GM12801 (cell line): ENCODE data around the gene MAGIX.

Experiments
- TF ChIP-seq, protein P1 (sequence below): IDR thresholded peaks from one replicate; pipeline ENCODE4 v1.5.1; 2011; ENCODE audit warnings: control low read depth; ENCODE audit not compliant: insufficient read length; ENCODE audit errors: extremely low read depth

Gene MAGIX

DNA sequence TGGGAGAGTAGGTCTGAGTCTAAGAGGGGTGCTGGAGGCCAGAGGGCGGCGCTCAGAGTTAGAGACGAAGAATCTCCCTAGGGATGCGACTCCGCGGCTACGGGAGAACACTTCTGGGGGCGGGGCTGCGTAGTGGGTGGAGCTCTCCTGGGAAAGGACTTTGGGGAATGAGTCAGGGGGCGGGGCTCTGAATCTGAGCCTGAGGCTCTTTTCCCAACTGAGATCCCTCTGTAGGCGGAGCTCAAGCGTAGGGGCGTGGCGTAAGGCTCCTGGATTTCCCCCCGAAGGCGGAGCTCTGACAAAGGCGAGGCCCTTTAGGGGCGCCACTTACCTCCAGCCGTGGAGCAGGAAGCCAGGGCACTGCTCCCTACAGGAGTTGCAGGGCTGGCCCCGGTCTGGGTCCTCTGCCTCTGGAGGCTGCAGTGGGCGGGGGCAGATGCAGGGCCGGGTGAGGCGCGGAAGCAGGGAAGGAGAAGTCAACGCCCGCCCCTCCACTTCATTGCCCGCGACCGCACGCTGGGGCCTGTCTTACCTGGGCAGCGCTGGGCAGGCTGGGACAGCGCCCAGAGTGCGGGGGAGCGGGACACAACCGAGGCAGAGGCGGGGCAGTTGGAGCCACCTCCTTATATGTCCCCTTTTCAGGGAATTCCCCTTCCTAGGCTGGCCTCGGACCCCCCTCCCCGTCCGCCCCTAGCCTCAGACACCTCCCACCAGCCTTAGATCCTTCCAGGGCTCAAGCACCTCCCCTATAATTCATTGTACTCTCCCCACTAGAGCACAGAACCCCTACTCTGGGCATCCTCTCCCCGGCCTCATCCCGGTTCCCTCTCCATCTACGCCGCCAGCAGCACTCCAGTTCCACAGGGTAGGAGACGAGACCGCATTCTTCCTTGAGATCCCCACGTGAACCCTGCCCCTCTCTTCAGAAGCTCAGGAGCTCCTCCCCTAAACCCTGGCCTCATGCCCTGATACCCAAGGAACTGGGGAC lies 22.0 kb downstream of the MAGIX start:
- TF ChIP-seq, protein P1, sequence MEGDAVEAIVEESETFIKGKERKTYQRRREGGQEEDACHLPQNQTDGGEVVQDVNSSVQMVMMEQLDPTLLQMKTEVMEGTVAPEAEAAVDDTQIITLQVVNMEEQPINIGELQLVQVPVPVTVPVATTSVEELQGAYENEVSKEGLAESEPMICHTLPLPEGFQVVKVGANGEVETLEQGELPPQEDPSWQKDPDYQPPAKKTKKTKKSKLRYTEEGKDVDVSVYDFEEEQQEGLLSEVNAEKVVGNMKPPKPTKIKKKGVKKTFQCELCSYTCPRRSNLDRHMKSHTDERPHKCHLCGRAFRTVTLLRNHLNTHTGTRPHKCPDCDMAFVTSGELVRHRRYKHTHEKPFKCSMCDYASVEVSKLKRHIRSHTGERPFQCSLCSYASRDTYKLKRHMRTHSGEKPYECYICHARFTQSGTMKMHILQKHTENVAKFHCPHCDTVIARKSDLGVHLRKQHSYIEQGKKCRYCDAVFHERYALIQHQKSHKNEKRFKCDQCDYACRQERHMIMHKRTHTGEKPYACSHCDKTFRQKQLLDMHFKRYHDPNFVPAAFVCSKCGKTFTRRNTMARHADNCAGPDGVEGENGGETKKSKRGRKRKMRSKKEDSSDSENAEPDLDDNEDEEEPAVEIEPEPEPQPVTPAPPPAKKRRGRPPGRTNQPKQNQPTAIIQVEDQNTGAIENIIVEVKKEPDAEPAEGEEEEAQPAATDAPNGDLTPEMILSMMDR, result no peak

DNA sequence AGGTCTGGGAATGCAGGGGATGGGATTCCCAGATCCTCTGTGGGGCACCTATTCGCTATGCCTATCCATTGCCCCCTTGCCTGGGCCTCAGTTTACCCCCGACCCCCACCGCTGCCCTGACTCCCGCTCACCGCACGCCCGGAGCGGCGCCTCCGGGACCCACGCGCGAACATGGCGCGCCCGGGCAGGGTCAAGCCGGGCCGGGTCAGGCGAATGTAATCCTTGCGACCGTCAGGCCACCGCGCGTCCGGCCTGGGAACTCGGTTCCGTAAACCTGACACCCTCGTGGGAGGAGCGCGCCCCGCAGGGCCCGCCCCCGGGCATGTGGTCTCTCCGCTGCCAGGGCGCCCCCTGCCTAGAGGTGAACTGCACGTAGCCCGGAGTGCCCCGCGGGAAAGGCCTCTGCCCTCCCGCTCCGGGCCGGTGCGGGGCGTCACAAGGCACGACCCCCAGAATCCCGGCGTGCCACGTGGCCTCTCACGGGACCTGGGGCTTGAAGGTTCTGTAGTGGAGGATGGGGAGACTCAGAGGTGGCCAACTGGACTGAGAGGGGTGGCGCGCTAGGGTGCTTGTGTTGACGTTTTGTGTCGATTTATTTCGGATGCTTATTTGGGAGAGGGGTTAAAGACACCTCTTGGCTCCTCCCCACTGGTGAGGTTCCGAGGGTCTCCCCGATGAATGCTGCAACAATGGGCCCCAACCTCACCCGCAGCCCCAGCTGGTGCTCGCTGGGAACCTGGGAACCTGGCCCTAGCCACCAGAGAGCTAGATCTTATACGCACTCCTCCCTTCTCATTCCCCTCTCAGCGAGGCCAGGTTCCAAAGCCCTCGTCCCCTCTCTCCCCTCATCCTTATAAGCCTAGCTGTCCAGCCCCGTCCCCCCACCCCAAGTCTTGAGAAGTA lies 23.8 kb downstream of the MAGIX start, which contains the start of gene PRICKLE3:
TSS of gene PRICKLE3 (minus strand) at position 249 of the 903 bp plus-strand sequence. CDS start at position 173, 76 bp downstream.
- TF ChIP-seq, protein P1, result no peak

DNA sequence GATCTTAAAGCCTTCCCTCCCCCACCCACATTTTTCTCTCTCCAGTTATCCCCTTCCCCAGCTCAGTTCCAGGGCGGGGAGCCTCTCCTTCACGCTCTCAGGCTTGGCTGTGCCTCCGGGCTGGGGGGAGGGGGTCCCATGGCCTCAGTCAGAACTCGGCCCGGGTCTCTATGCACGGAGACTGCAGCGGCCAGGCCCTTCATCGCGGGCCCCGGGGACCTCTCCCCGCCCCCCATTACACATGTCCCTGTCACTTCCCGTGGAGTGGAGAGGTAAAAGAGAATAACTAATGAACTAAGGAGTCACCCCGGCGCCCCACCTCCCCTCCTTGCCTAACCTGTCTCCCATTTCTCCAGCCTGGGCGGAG lies 24.5 kb downstream of the MAGIX start:
- TF ChIP-seq, protein P1, result no peak

DNA sequence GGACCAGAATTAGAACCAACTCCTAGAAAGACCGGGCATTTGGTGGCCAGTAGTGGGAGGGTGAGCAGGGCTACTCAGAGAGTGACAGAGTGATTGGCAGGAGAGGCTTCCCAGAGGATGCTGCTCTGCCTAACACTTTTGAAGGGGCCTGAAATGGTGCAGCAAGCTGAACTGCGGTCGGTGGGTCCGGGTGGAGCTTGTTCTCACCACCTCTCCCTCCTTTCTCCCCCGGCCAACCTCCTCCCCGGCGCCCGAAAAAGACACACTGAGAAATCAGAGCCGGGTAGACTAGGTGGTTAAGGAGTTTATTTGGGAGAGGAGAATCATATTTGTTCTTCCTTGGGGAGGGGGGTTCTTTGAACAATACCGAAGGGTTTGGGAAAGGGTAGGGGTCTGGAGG lies 25.0 kb downstream of the MAGIX start:
- TF ChIP-seq, protein P1, result no peak

DNA sequence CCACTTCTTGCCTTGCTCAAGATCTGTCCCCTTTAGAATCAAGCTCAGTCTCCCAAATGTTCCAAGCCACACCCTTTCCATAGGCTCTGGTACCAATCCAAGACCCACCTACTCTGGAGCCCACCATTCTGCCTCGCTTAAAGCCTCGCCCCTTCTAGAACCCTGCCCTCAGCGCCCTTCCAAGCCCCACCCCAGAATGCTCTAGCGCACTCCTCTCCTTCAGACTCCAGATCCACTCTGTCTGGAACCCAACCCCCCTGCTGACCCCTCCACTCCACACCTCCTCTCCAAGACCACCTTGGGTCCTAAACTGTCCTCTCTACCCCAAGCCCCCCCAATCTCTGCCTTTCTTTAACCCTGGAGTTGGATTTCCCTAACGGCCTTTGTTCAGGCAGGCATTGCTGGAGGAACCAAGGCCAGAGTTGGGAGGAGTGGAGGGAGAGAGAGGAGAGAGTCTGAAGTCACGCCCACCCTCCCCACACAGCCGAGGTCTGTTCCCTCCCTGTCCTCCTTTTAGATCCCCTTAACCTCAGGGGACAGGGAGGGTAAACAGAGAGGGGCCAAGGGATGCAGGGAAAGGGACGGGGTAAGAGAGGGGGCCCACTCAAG lies 26.0 kb downstream of the MAGIX start:
- TF ChIP-seq, protein P1, result no peak

DNA sequence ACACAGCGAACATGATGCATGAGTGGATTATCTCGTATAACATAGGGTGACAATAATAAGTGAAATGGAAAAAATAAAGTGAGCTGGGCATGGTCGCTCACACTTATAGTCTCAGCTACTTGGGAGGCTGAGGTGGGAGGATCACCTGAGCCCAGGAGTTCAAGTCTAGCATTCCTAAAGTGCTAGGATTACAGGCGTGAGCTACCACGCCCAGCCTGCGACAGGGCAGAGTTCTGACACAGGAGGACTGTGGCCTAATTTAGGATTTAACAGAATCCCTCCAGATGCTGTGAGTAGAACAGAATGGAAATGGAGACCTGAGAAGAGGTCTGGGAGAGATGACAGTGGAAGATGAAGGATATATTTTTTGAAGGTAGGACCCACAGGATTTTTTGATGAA lies 27.0 kb downstream of the MAGIX start:
- TF ChIP-seq, protein P1, result no peak
